ENCODE data around the gene NEUROD4.

NEUROD4 gene

DNA sequence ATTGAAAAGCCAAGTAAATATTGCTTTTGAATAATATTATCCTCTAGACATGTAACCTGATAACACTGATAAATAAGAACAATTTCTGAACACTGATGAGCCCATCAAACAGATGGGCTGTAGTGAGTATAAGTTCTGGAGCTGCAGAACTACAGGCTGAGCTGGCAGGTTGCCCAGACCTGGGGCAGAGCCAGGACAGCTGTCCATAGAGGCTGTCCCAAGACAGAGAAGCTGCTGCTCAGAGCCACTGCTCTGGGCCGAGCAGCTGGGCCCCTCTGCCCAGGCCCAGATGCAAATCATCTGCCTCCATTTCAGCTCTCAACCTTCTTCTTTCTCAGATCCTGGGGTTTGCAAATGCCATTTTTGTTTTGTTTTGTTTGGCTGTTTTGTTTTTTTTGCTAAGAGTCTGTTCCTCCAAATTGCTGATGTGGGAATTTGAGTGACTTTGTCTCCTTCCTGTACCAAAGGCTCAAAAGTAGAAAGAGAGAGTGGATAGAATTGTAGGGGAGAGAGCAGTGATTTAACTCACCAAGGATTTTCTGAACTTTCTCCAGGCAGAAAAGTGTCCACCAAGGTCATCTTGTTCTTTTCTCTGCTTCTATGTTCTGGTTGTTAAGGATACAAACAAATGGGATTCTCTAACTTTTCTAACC is 31.2 kb upstream of the NEUROD4 start:
- TF ChIP-seq ZNF274 (IDR thresholded peaks at IDR 0.05; ENCODE audit: low read depth, low read length): no peak
- H3K4me3 ChIP-seq (ENCODE audit: low read length): no peak overlapping the region

DNA sequence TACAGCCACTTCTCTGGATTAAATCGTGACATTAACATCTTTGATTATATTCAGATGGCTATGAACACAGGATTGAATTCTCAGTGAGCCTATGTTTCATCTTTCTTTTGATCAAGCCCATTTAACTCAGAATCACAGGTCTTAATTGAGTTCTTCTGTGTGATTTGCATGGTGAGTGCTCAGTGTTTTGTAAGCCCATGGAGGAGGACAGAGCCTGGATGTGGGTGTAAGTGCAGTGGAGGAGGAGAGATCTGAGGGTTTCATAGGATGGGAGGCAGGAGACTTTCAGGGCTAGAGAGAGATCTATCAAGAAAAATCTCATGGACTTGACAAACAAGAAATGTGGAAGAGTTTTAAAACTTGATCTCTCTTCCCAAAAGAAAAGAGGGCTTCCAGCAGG is 29.9 kb upstream of the NEUROD4 start:
- H3K4me3 ChIP-seq (ENCODE audit: low read length): no peak overlapping the region
- no peak for TF ChIP-seq ZNF274 (IDR thresholded peaks at IDR 0.05; ENCODE audit: low read depth, low read length)

DNA sequence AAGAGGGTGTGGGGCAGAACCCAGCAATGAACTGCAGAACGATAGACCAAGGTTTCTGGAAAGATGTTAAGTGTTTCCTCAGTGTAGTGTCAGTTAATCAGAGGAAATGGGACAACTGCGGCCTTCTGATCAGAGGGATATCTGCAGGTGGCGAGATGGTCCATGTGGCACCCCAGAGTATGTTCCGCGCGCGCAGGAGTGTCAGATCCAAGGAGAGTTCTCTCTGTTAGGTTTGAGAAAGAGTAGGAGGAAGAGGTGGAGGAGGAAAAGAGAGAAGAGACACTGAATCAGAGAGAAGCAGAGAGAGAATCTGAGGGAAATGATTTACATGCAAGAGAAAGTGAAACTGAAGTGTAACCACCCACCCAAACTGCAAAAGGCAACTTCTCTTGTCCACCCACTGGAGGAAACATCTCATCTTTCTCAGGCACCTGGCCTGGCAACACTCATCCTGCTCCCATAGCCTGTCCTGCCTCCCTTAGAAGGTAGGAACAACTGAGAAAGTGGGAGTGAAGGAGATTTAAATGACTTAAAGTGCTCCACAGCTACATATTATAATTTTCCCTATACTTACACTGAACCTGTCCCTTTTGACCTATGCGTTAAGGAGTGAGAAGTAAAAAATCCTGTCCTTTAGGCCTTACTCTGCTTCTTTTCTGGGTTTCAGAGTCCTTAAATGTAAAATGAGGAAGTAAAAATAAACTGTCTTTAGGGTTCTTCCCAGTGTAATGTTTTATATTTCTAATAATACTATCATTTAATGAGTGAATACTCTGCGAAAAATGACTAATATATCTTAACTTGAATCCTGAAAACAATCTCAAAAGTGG is 28.4 kb upstream of the NEUROD4 start:
- H3K4me3 ChIP-seq (ENCODE audit: low read length): peak overlapping the region; percentile 38; the same call in 1 of the 2 replicates
- TF ChIP-seq ZNF274 (IDR thresholded peaks at IDR 0.05; ENCODE audit: low read depth, low read length): no peak

DNA sequence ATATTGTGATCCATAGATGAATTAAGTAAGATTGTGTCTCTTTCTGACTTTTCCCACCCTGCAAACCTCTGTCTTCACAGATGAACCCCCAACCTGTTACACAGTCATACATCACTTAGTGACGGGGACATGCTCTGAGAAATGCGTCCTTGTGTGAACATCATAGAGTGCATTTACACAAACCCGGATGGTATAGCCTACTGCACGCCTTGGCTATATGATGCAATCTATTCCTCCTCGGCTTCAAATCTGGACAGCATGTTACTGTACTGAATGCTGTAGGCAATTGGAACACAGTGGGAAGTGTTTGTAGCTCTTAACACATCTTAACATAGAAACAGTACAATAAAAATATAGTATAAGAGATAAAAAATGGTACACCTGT is 27.8 kb upstream of the NEUROD4 start:
- no peak for TF ChIP-seq ZNF274 (IDR thresholded peaks at IDR 0.05; ENCODE audit: low read depth, low read length)

DNA sequence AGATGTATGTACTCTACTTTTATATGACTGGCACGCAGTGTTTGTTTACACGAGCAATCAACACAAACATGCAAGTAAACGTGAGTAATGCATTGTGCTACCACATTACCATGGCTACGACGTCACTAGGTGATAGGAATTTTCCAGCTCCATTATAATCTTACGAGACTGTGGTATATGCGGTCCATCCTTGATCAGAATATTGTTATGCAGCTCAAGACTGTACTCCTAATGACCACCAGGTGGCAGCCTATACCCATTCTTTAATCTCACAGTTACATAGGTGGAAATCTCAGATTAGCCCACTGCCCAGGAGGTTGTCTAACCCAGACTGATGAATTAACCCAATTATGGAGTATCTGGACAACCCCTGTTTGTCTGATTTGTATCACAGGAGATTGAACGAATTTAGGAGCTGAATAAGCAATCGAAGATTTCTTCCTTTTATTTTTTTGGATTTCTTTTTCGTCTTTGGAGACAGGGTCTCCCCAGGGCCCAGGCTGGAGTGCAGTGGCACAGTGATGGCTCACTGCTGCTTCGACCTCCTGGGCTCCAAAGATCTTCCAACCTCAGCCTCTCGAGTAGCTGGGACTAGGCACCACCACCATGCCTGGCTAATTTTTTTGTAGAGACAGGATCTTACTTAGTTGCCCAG is 26.5 kb upstream of the NEUROD4 start:
- no peak overlapping the region for H3K4me3 ChIP-seq (ENCODE audit: low read length)
- no peak for TF ChIP-seq ZNF274 (IDR thresholded peaks at IDR 0.05; ENCODE audit: low read depth, low read length)

More for the DNA sequence above, 27.8 kb upstream of the NEUROD4 start:
- H3K4me3 ChIP-seq (ENCODE audit: low read length): no peak overlapping the region

DNA sequence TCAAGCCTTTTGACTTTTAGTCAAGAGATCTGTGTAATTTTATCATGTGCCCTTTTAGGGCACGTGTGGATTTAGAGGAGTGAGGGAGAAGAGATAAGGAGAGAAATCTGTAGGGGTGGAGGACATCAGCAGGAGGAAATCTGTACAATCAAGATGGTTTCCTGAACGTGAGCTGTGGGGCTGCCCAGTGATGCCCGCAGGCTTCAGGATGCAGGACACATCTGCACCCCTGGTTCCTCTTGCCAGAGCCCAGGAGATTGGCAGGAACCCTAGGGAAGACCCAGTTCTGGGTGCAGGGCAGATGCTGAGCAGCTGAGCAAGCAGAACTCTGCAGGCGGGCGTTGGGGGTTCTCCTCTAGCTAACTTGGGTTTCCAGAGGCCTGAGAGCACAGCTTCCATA is 23.6 kb upstream of the NEUROD4 start:
- H3K4me3 ChIP-seq (ENCODE audit: low read length): no peak overlapping the region
- no peak for TF ChIP-seq ZNF274 (IDR thresholded peaks at IDR 0.05; ENCODE audit: low read depth, low read length)

DNA sequence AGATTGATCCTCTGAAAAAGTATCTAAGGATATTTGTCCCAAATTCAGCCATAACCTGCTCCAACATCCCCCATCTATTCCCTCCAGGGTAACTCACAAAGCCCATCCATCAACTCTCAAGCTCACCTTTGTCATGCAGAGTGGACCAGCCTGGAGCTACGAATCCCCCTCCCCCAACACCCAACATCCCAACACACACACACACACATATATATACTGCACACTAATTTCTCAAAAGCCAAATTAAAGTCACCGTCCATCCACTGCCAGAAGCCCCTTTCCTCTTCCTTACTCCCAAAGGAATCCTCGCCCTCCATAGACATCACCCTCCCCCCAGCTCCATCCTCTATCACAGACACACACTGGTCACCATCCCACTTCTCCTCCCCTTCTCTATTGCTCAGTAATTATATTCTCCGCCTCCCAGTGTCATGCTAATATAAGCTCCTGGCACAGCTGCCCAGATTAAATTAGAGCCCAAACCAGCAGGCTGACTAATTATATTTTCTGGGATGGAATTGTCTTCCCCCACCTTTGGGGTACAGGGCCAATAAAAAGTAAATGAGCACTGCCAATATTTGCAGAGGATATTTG is 21.7 kb upstream of the NEUROD4 start:
- no peak overlapping the region for H3K4me3 ChIP-seq (ENCODE audit: low read length)
- no peak for TF ChIP-seq ZNF274 (IDR thresholded peaks at IDR 0.05; ENCODE audit: low read depth, low read length)

DNA sequence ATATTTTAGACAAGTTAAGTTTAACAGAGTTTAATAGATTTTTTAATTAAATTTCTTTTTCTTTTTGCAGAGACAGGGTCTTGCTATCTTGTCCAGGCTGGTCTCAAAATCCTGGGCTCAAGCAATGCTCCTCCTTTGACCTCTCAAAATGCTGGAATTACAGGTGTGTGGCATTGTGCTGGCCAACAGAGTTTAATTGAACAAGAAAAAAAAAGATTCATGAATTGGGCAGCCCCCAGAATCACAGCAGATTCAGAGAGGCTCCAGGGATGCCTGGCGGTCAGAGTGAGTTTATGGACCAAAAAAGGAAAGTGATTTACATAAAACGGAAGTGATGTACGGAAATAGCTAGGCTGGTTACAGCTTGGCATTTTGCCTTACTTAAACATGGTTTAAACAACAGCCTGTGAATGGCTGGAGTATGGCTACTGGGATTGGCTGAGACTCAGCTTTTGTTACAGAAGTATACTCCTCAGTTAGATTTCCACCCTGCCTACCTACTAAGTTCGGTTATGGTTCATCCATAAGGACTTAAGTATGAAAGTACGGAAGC is 20.7 kb upstream of the NEUROD4 start:
- no peak for TF ChIP-seq ZNF274 (IDR thresholded peaks at IDR 0.05; ENCODE audit: low read depth, low read length)
- no peak overlapping the region for H3K4me3 ChIP-seq (ENCODE audit: low read length)

DNA sequence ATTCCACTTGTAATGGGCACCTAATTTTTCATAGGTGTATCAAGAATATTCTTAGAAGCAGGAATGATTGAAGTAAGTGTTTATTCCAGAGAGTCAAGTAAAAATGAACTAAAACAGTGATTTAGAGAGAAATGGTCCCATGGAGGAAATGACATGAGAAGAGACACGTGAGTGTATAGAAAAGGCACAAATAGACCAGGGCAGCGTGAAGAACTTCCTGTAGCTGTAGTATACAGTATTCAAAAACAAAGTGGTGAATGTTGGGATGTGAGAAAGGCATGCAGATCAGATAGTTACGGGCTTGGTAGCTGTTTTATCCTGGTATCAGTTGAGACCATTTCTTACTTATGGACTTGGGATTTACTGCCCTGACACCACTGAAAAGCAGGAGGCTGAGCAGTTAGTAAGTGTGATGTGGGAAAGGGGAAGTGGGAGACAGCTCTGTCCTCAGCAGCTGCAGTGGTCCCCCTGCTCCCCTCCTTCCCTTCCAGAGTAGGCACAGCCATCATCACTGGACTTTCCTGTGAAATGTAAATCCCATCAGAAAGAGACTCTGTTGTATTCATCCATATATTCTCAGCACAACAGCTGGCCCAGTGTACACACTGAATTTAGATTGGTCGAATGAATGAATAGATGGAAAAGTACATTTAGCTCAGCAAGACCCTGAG is 18.4 kb upstream of the NEUROD4 start:
- TF ChIP-seq ZNF274 (IDR thresholded peaks at IDR 0.05; ENCODE audit: low read depth, low read length): no peak
- H3K4me3 ChIP-seq (ENCODE audit: low read length): no peak overlapping the region

DNA sequence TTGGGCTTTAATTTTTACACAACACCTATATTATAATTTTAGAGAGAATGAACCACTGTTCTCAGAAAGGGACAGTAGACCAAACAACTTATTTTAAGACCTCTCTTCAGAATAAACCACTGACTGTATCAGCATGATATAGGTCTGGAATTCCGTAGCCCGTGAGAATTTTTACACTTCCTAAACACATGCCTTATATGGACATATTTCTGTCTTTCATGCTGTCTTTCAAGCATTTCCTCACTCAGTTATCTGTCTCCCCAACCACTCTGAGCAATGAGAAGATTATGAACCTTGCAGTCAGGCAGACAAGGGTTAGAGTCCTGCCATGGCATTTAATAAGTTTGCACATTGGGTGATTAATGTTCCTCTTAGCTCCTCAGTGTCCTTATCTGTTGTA is 17.4 kb upstream of the NEUROD4 start:
- no peak overlapping the region for H3K4me3 ChIP-seq (ENCODE audit: low read length)
- no peak for TF ChIP-seq ZNF274 (IDR thresholded peaks at IDR 0.05; ENCODE audit: low read depth, low read length)

DNA sequence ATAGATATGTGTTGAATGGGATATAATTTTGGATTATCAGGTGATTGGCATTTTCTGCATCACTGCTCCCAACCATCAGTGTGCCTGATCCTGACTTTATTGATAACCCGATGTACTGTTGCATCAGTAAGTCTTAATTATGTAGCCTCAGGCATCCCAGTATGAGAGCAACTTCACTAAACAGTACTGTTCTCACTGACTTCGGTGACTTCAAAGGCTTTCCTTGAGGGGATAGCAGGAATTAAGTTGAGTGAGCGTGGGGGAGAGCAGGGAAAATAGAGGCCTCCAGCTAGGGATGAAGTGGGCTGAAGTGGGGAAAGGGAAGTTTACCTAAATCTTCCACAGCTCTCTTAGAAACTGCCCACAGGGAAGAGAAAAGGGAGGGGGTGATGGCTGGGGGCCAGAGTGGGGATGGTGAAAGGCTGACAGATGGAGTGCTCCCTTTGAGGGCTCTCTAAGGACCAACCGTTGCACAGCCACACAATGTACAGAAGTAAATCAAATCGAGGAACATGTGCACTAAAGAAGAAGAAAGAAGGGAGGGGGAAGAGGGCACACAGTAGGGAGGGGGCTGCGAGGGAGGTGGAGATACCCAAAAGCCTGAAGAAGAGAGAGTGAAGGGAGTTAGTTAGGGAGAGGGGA is 10.7 kb upstream of the NEUROD4 start:
- no peak overlapping the region for H3K4me3 ChIP-seq (ENCODE audit: low read length)
- TF ChIP-seq ZNF274 (IDR thresholded peaks at IDR 0.05; ENCODE audit: low read depth, low read length): no peak

DNA sequence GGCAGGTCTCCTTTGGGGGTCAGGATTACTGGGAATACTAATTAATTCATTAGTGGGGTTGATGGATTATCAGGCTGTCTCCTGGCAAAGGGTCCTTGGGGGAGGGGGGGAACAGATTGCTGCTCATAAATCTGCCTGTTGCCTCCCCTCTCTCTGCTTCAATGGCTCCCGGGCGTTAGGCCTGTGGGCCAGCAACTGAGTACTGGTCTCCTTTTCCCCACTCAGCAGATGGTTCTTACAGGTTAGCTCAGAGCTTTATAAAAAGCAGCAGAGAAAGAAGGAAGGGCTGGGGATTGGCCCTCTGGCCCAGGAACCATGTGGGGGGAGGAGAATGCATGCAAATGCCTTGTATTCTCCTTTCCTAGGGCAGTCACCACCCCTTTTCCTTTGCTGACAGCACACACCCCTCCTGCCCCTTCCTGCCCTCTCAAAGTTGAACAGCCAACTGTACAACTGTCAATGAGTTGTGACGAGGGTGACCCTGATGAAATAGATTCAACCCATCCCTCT is 2.3 kb upstream of the NEUROD4 start:
- no peak overlapping the region for H3K4me3 ChIP-seq (ENCODE audit: low read length)
- no peak for TF ChIP-seq ZNF274 (IDR thresholded peaks at IDR 0.05; ENCODE audit: low read depth, low read length)

DNA sequence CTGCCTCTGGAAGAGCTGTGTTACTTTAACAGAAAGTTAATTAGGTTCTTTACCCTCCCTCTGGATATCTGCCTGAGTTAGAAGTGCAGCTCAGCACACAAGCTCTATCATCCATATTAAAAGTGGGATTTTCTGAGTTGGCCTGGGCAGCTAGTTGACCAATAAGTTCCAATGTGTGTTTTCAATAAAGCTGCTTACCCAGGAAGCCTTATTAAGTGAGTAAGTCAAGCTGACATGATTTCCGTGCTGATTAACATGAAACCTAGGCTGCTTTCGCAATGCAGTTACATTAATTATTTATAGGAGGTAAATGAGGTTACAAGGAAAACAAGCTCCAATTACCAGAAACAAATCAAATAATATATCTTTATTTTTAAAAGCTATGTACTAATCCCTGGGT is 4.8 kb downstream of the NEUROD4 start:
- no peak overlapping the region for H3K4me3 ChIP-seq (ENCODE audit: low read length)
- no peak for TF ChIP-seq ZNF274 (IDR thresholded peaks at IDR 0.05; ENCODE audit: low read depth, low read length)

Data from GM08714 (cell line).